ENCODE results near the gene RCL1. TPM values are rescaled to one million over a fixed set of nuclear protein-coding genes. Genes with fewer than 3 reads are reported as not detected.
"Not testable (repeated sequence)": the region's sequence is repeated elsewhere in the genome, so short reads cannot be mapped to it uniquely, and the experiment has no call there.

Gene RCL1
- total and polyA plus RNA-seq, 2 donors (not counting 1 experiment from before 2014, with no cell fraction given): 10.5 to 21.7 TPM

GRCh38 chr9:4894076-4894475 is 101.3 kb downstream of the RCL1 start:
- Mint-ChIP-seq H3K27ac (no peak overlapping the region), H3K27me3 (no peaks in the 10 kb centered on the region), H3K4me1 (no peaks in the 10 kb centered on the region), H3K4me3 (no peak overlapping the region), H3K9me3 (ENCODE audit: insufficient read depth) (peaks cover 2% of the 10 kb centered on the region)
- H3K79me2 ChIP-seq (ENCODE audit: control insufficient read depth, insufficient read depth, low read length): no peaks in the 10 kb centered on the region
- DNase-seq (no peak), ATAC-seq (ENCODE audit: low read depth) (no peak)
- H2AFZ ChIP-seq (ENCODE audit: insufficient read depth, low read depth, low read length, poor library complexity, severe bottlenecking): no peak overlapping the region
- no peaks in the 10 kb centered on the region for H3K27me3 ChIP-seq (replicated peaks in 1 of 4; ENCODE audit: control extremely low read depth in 1 of 4, control insufficient read depth in 3 of 4, insufficient read depth in 4 of 4, low read length in 3 of 4)
- no peaks in the 10 kb centered on the region for H3K36me3 ChIP-seq (replicated peaks in 1 of 2; ENCODE audit: control extremely low read depth in 1 of 2, control insufficient read depth in 1 of 2, extremely low read depth in 1 of 2, insufficient read depth in 2 of 2, low read length in 1 of 2)
- H3K9me3 ChIP-seq (ENCODE audit: control extremely low read depth in 1 of 3, control insufficient read depth in 2 of 3, insufficient read depth in 1 of 3, low read length in 2 of 3): no peaks in the 10 kb centered on the region
- H3K4me3 ChIP-seq (ENCODE audit: control extremely low read depth in 1 of 5, extremely low read depth in 1 of 5, insufficient read depth in 1 of 5, low read depth in 2 of 5, low read length in 4 of 5): no peak overlapping the region
- ChIA-PET POLR2A (no interaction called here), CTCF (no interaction called here)
- no peak overlapping the region for H3K9ac ChIP-seq (ENCODE audit: low read length)
- H3K4me1 ChIP-seq (ENCODE audit: control insufficient read depth in 2 of 2, insufficient read depth in 2 of 2, low read length in 2 of 2): no peaks in the 10 kb centered on the region
- no peak overlapping the region for H3K27ac ChIP-seq (ENCODE audit: low read length in 2 of 2)
- 87% methylated on average over 2 of the region's 4 CpGs for WGBS (ENCODE audit: insufficient coverage)
- intact Hi-C loops (cut with micrococcal nuclease): no loop called here
- TF ChIP-seq EZH2 (IDR thresholded peaks at IDR 0.05; ENCODE audit: borderline replicate concordance, insufficient read depth, low read depth, low read length, poor library complexity, severe bottlenecking): no peak
- no peak for TF ChIP-seq CTCF (IDR thresholded peaks at IDR 0.05)
- H3K4me2 ChIP-seq (replicated peaks; ENCODE audit: low read depth, low read length, poor library complexity, severe bottlenecking): no peak overlapping the region
- H4K20me1 ChIP-seq (ENCODE audit: control insufficient read depth, insufficient read depth, low read length, poor library complexity, severe bottlenecking): no peaks in the 10 kb centered on the region

GRCh38 chr9:4899853-4900252 is 107.1 kb downstream of the RCL1 start:
- H3K79me2 ChIP-seq (ENCODE audit: control insufficient read depth, insufficient read depth, low read length); H3K4me1 ChIP-seq (ENCODE audit: control insufficient read depth in 2 of 2, insufficient read depth in 2 of 2, low read length in 2 of 2); H3K27ac ChIP-seq (ENCODE audit: low read length in 2 of 2); H3K9ac ChIP-seq (ENCODE audit: low read length); H3K4me3 ChIP-seq (ENCODE audit: control extremely low read depth in 1 of 5, extremely low read depth in 1 of 5, insufficient read depth in 1 of 5, low read depth in 2 of 5, low read length in 4 of 5); H3K27me3 ChIP-seq (replicated peaks in 1 of 4; ENCODE audit: control extremely low read depth in 1 of 4, control insufficient read depth in 3 of 4, insufficient read depth in 4 of 4, low read length in 3 of 4); CTCF ChIA-PET; intact Hi-C loops (cut with micrococcal nuclease); H3K4me3 Mint-ChIP-seq; H3K27me3 Mint-ChIP-seq; H3K9me3 Mint-ChIP-seq (ENCODE audit: insufficient read depth); DNase-seq; H3K9me3 ChIP-seq (ENCODE audit: control extremely low read depth in 1 of 3, control insufficient read depth in 2 of 3, insufficient read depth in 1 of 3, low read length in 2 of 3); H2AFZ ChIP-seq (ENCODE audit: insufficient read depth, low read depth, low read length, poor library complexity, severe bottlenecking); H4K20me1 ChIP-seq (ENCODE audit: control insufficient read depth, insufficient read depth, low read length, poor library complexity, severe bottlenecking); ATAC-seq (ENCODE audit: low read depth); H3K27ac Mint-ChIP-seq; H3K36me3 ChIP-seq (replicated peaks in 1 of 2; ENCODE audit: control extremely low read depth in 1 of 2, control insufficient read depth in 1 of 2, extremely low read depth in 1 of 2, insufficient read depth in 2 of 2, low read length in 1 of 2); POLR2A ChIA-PET; H3K4me2 ChIP-seq (replicated peaks; ENCODE audit: low read depth, low read length, poor library complexity, severe bottlenecking): not testable (repeated sequence)
- 100% methylated on average over 1 of the region's 1 CpG for WGBS (ENCODE audit: insufficient coverage)
- H3K4me1 Mint-ChIP-seq: peaks cover 12% of the 10 kb centered on the region

- Histone ChIP-seq H3K4me2 (replicated peaks; ENCODE audit: low read depth, low read length, poor library complexity, severe bottlenecking) (peak overlapping the region; percentile 47), H3K9ac (ENCODE audit: low read length) (peak overlapping the region; percentile 51), H3K4me3 (ENCODE audit: control extremely low read depth in 1 of 5, extremely low read depth in 1 of 5, insufficient read depth in 1 of 5, low read depth in 2 of 5, low read length in 4 of 5) (peak overlapping the region in 2 of 5 experiments; percentile 35 to 39), H2AFZ (ENCODE audit: insufficient read depth, low read depth, low read length, poor library complexity, severe bottlenecking) (peak overlapping the region; percentile 70)
- H3K4me1 ChIP-seq (ENCODE audit: control insufficient read depth in 2 of 2, insufficient read depth in 2 of 2, low read length in 2 of 2); H3K27me3 ChIP-seq (replicated peaks in 1 of 4; ENCODE audit: control extremely low read depth in 1 of 4, control insufficient read depth in 3 of 4, insufficient read depth in 4 of 4, low read length in 3 of 4); H3K27me3 Mint-ChIP-seq; H3K36me3 ChIP-seq (replicated peaks in 1 of 2; ENCODE audit: control extremely low read depth in 1 of 2, control insufficient read depth in 1 of 2, extremely low read depth in 1 of 2, insufficient read depth in 2 of 2, low read length in 1 of 2); H4K20me1 ChIP-seq (ENCODE audit: control insufficient read depth, insufficient read depth, low read length, poor library complexity, severe bottlenecking); H3K9me3 ChIP-seq (ENCODE audit: control extremely low read depth in 1 of 3, control insufficient read depth in 2 of 3, insufficient read depth in 1 of 3, low read length in 2 of 3); intact Hi-C loops (cut with micrococcal nuclease); CTCF ChIA-PET; H3K27ac ChIP-seq (ENCODE audit: low read length in 2 of 2); H3K79me2 ChIP-seq (ENCODE audit: control insufficient read depth, insufficient read depth, low read length); H3K9me3 Mint-ChIP-seq (ENCODE audit: insufficient read depth): not testable (repeated sequence)
- peak overlapping the region; percentile 56 for H3K4me3 Mint-ChIP-seq
- peaks cover 12% of the 10 kb centered on the region for H3K4me1 Mint-ChIP-seq
- WGBS (ENCODE audit: insufficient coverage): 59% methylated on average over 10 of the region's 11 CpGs
- POLR2A ChIA-PET: interaction anchor here (1.4 kb wide), 1 partner anchor 81 kb away, joined by 3 read pairs; no protein-coding TSS in a partner anchor
- DNase-seq (peak; percentile 17), ATAC-seq (ENCODE audit: low read depth) (peak; percentile 41)
- H3K27ac Mint-ChIP-seq: peak overlapping the region; percentile 65
Measured at GRCh38 chr9:4901401-4902134, 108.8 kb downstream of the RCL1 start.

Data from B cell (primary cell).